SK-N-SH (cell line): Measurements from ENCODE around the gene WIF1.

Experiments
- CHD2 ChIP-seq: fragments of 150-350 bp; IDR thresholded peaks from 2 replicates; pipeline ENCODE4 v1.6.1; 2018; ENCODE audit warnings: low read length; ENCODE audit not compliant: partially characterized antibody
- CTCF ChIP-seq: fragments of 200-600 bp; sonication (generic); IDR thresholded peaks from 2 replicates; pipeline ENCODE4 v1.6.1; 2017; ENCODE audit warnings: antibody characterized with exemption, mild to moderate bottlenecking, moderate library complexity
- GABPA ChIP-seq: IDR thresholded peaks from 2 replicates; pipeline ENCODE4 v1.4.0; 2012; ENCODE audit warnings: low read depth, mild to moderate bottlenecking
- MAX ChIP-seq: IDR thresholded peaks from 2 replicates; pipeline ENCODE4 v1.4.0; 2012; ENCODE audit warnings: low read depth
- PBX3 ChIP-seq: IDR thresholded peaks from 2 replicates; pipeline ENCODE4; 2012
- RFX5 ChIP-seq: IDR thresholded peaks from 2 replicates; pipeline ENCODE4 v1.6.1; 2012; ENCODE audit warnings: mild to moderate bottlenecking, improper control_type of control experiment, low read length
- TCF12 ChIP-seq: IDR thresholded peaks from 2 replicates; pipeline ENCODE4 v1.4.0; 2012
- TEAD4 ChIP-seq: IDR thresholded peaks from 2 replicates; pipeline ENCODE4 v1.4.0; 2012; ENCODE audit warnings: mild to moderate bottlenecking, borderline replicate concordance; ENCODE audit not compliant: insufficient read depth
- YY1 ChIP-seq: IDR thresholded peaks from 2 replicates; pipeline ENCODE4 v1.4.0; 2012; ENCODE audit warnings: low read depth, mild to moderate bottlenecking

GRCh38 chr12:65100140-65100539 lies 21.0 kb downstream of the WIF1 start:
- TF ChIP-seq CHD2 (no peak), TEAD4 (no peak), YY1 (no peak), CTCF (no peak), MAX (no peak), GABPA (no peak), PBX3 (no peak), RFX5 (no peak), TCF12 (no peak)
